ENCODE results near the gene REEP1.

Gene REEP1

GRCh38 chr2:86171295-86171694, 166.1 kb downstream of the REEP1 start:
- no peak for DNase-seq (ENCODE audit: insufficient read length, low spot score)
- no peak for TF ChIP-seq CTCF (IDR thresholded peaks at IDR 0.05; ENCODE audit: insufficient read depth, missing control alignments)
- FAIRE-seq, result no peak

DNA sequence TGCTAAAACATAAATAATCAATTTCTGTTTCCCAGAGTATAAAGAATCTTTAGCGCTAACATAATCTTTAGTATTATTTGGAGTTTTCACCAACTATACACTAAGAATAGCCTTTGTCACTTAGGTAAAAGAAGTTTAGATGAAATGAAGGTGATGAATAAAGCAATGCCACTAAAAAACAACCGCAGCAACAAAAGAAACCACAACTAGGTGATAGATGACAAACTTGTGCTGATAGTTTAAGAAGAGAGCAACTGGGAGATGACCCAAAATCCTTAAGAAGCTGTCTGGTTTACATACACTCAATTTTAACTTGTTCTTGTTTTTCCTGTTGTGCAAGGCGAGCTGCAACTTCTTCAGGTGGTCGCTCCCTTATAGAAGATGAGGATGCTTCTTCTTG, 167.0 kb downstream of the REEP1 start:
- FAIRE-seq, result no peak
- TF ChIP-seq CTCF (IDR thresholded peaks at IDR 0.05; ENCODE audit: insufficient read depth, missing control alignments), result no peak
- DNase-seq (ENCODE audit: insufficient read length, low spot score), result no peak
